Stimulated activated naive CD8-positive, alpha-beta T cell treated with anti-CD3 and anti-CD28 coated beads, Interleukin-15, amount 100 ng/mL, for 72 hours (primary cell): ENCODE data around the gene CHURC1.
A peak's percentile ranks its signal among the peaks of the same experiment; 100 is the strongest.

ENCODE experiments used
- ATAC-seq: fragments of 150-1000 bp; cut with Tn5 transposase; 2 replicates; pipeline ENCODE4 v1.10.0; 2021; ENCODE audit warnings: mild to moderate bottlenecking, moderate library complexity
- DNase-seq, 2 donors: peaks; one replicate each; pipeline ENCODE4 v3.0.0; 2021 to 2022
- H3K27ac Mint-ChIP-seq, 2 donors: one replicate each; pipeline ENCODE4 v1.8.0; 2022; ENCODE audit warnings: mild to moderate bottlenecking in 2 of 2, mixed read lengths in 2 of 2, moderate library complexity in 2 of 2
- H3K27me3 Mint-ChIP-seq: one replicate; pipeline ENCODE4 v1.8.0; 2022; ENCODE audit warnings: mixed read lengths
- H3K4me1 Mint-ChIP-seq: one replicate; pipeline ENCODE4 v1.8.0; 2022; ENCODE audit warnings: mild to moderate bottlenecking, mixed read lengths
- H3K4me3 Mint-ChIP-seq, 2 donors: one replicate each; pipeline ENCODE4 v1.8.0; 2022; ENCODE audit warnings: mild to moderate bottlenecking in 2 of 2, mixed read lengths in 2 of 2, moderate library complexity in 1 of 2
- H3K9me3 Mint-ChIP-seq, 2 donors: one replicate each; pipeline ENCODE4 v1.8.0; 2022; ENCODE audit warnings: mixed read lengths in 2 of 2

CHURC1 gene

GRCh38 chr14:64914237-64915028 is at the start of gene CHURC1:
Gene CHURC1 (plus strand): TSS chr14:64914455. CDS start chr14:64914496, 41 bp downstream.
- Mint-ChIP-seq H3K27me3 (no peaks in the 10 kb centered on the region), H3K27ac (peak within 1 kb of the TSS; percentile 98 to 99), H3K9me3 (no peaks in the 10 kb centered on the region), H3K4me3 (peak within 1 kb of the TSS; percentile 86 to 95), H3K4me1 (peaks cover 56% of the 10 kb centered on the region)
- ATAC-seq: peak; percentile 94
- peak; percentile 88 to 95 for DNase-seq

GRCh38 chr14:64865109-64865508 is 49.1 kb upstream of the CHURC1 start:
- H3K4me3 Mint-ChIP-seq: no peak overlapping the region
- H3K9me3 Mint-ChIP-seq: no peaks in the 10 kb centered on the region
- H3K27me3 Mint-ChIP-seq: peaks cover 27% of the 10 kb centered on the region
- H3K4me1 Mint-ChIP-seq: peaks cover 3% of the 10 kb centered on the region
- ATAC-seq (no peak), DNase-seq (no peak)
- no peak overlapping the region for H3K27ac Mint-ChIP-seq

GRCh38 chr14:64865992-64866391 is 48.3 kb upstream of the CHURC1 start:
- Mint-ChIP-seq H3K27ac (peak overlapping the region in 1 of 2 donors; percentile 65), H3K4me1 (peaks cover 4% of the 10 kb centered on the region), H3K27me3 (peaks cover 36% of the 10 kb centered on the region), H3K4me3 (no peak overlapping the region), H3K9me3 (no peaks in the 10 kb centered on the region)
- ATAC-seq (no peak), DNase-seq (no peak)

GRCh38 chr14:64867182-64867581 is 47.1 kb upstream of the CHURC1 start:
- H3K4me1 Mint-ChIP-seq: peaks cover 4% of the 10 kb centered on the region
- ATAC-seq (no peak), DNase-seq (no peak)
- H3K9me3 Mint-ChIP-seq: peaks cover 0 to 1% of the 10 kb centered on the region in 2 donors
- peaks cover 33% of the 10 kb centered on the region for H3K27me3 Mint-ChIP-seq
- H3K4me3 Mint-ChIP-seq: no peak overlapping the region
- H3K27ac Mint-ChIP-seq: no peak overlapping the region

GRCh38 chr14:64868379-64868778 is 45.9 kb upstream of the CHURC1 start:
- H3K9me3 Mint-ChIP-seq: peaks cover 0 to 12% of the 10 kb centered on the region in 2 donors
- H3K4me1 Mint-ChIP-seq: peaks cover 4% of the 10 kb centered on the region
- ATAC-seq (no peak), DNase-seq (no peak)
- no peak overlapping the region for H3K4me3 Mint-ChIP-seq
- H3K27ac Mint-ChIP-seq: no peak overlapping the region
- H3K27me3 Mint-ChIP-seq: peaks cover 43% of the 10 kb centered on the region

GRCh38 chr14:64868841-64869240 is 45.4 kb upstream of the CHURC1 start:
- Mint-ChIP-seq H3K27ac (no peak overlapping the region), H3K9me3 (peaks cover 0 to 12% of the 10 kb centered on the region in 2 donors), H3K27me3 (peaks cover 43% of the 10 kb centered on the region), H3K4me1 (peaks cover 4% of the 10 kb centered on the region), H3K4me3 (no peak overlapping the region)
- ATAC-seq: no peak
- no peak for DNase-seq

GRCh38 chr14:64870160-64870559 is 44.1 kb upstream of the CHURC1 start:
- Mint-ChIP-seq H3K4me1 (peaks cover 4% of the 10 kb centered on the region), H3K27ac (no peak overlapping the region), H3K4me3 (no peak overlapping the region), H3K9me3 (peaks cover 0 to 12% of the 10 kb centered on the region in 2 donors), H3K27me3 (peaks cover 43% of the 10 kb centered on the region)
- DNase-seq (no peak), ATAC-seq (no peak)

- Mint-ChIP-seq H3K27ac (no peak overlapping the region), H3K4me1 (peaks cover 4% of the 10 kb centered on the region), H3K9me3 (peaks cover 0 to 12% of the 10 kb centered on the region in 2 donors), H3K4me3 (no peak overlapping the region), H3K27me3 (peaks cover 43% of the 10 kb centered on the region)
- ATAC-seq: peak; percentile 68
- no peak for DNase-seq
Observed at GRCh38 chr14:64871344-64871743, 42.9 kb upstream of the CHURC1 start.

GRCh38 chr14:64873506-64874219 is 40.6 kb upstream of the CHURC1 start:
- Mint-ChIP-seq H3K27ac (no peak overlapping the region), H3K4me3 (no peak overlapping the region), H3K9me3 (peaks cover 0 to 12% of the 10 kb centered on the region in 2 donors), H3K4me1 (peaks cover 4% of the 10 kb centered on the region), H3K27me3 (peaks cover 49% of the 10 kb centered on the region)
- ATAC-seq (no peak), DNase-seq (no peak)

GRCh38 chr14:64875350-64875749 is 38.9 kb upstream of the CHURC1 start:
- Mint-ChIP-seq H3K27me3 (peaks cover 49% of the 10 kb centered on the region), H3K4me3 (no peak overlapping the region), H3K9me3 (peaks cover 0 to 12% of the 10 kb centered on the region in 2 donors), H3K27ac (no peak overlapping the region), H3K4me1 (no peaks in the 10 kb centered on the region)
- ATAC-seq (no peak), DNase-seq (no peak)

GRCh38 chr14:64877846-64878245 is 36.4 kb upstream of the CHURC1 start:
- no peak overlapping the region for H3K4me3 Mint-ChIP-seq
- DNase-seq: no peak
- H3K27me3 Mint-ChIP-seq: peaks cover 47% of the 10 kb centered on the region
- peaks cover 0 to 4% of the 10 kb centered on the region in 2 donors for H3K9me3 Mint-ChIP-seq
- no peak for ATAC-seq
- H3K4me1 Mint-ChIP-seq: no peaks in the 10 kb centered on the region
- no peak overlapping the region for H3K27ac Mint-ChIP-seq

- Mint-ChIP-seq H3K27me3 (peaks cover 48% of the 10 kb centered on the region), H3K4me1 (no peaks in the 10 kb centered on the region), H3K4me3 (peak overlapping the region; percentile 52 to 61), H3K27ac (no peak overlapping the region), H3K9me3 (no peaks in the 10 kb centered on the region)
- peak in 1 of 2 donors; percentile 5 for DNase-seq
- ATAC-seq: peak; percentile 13
Observed at GRCh38 chr14:64878837-64879634, 35.2 kb upstream of the CHURC1 start.

- H3K27me3 Mint-ChIP-seq: peaks cover 48% of the 10 kb centered on the region
- ATAC-seq: peak; percentile 84
Observed at GRCh38 chr14:64879635-64880220, 34.5 kb upstream of the CHURC1 start, which contains the start of gene SPTB. Gene SPTB (minus strand): TSS chr14:64879907. CDS start chr14:64823094, 56,813 bp downstream.

GRCh38 chr14:64880221-64881121 is 33.8 kb upstream of the CHURC1 start:
- peak; percentile 83 for ATAC-seq
- DNase-seq: peak; percentile 58 to 59
- H3K4me3 Mint-ChIP-seq: peak overlapping the region; percentile 88 to 90
- peaks cover 48% of the 10 kb centered on the region for H3K27me3 Mint-ChIP-seq
- H3K27ac Mint-ChIP-seq: no peak overlapping the region
- H3K4me1 Mint-ChIP-seq: no peaks in the 10 kb centered on the region
- H3K9me3 Mint-ChIP-seq: no peaks in the 10 kb centered on the region

More at GRCh38 chr14:64879635-64880220, 34.5 kb upstream of the CHURC1 start, which contains the start of gene SPTB:
- Mint-ChIP-seq H3K9me3 (no peaks in the 10 kb centered on the region), H3K4me1 (no peaks in the 10 kb centered on the region), H3K4me3 (peak within 1 kb of the TSS; percentile 88 to 90), H3K27ac (no peak within 1 kb of the TSS)
- DNase-seq: peak; percentile 53 to 63
